Activated effector memory CD4-positive, alpha-beta T cell treated with anti-CD3 and anti-CD28 coated beads, Interleukin-2, amount 50 U/mL, for 16 hours (primary cell): ENCODE measurements around the gene TP53RK.

Experiments used
- DNase-seq: peaks from one replicate; pipeline ENCODE4 v3.0.0-alpha.2; 2020

TP53RK gene

GRCh38 chr20:46637427-46638133 is 51.7 kb downstream of the TP53RK start:
- no peak for DNase-seq

GRCh38 chr20:46637020-46637419 is 52.2 kb downstream of the TP53RK start:
- DNase-seq: no peak

GRCh38 chr20:46636514-46636913 is 52.7 kb downstream of the TP53RK start:
- no peak for DNase-seq

GRCh38 chr20:46635514-46636136 is 53.6 kb downstream of the TP53RK start:
- DNase-seq: no peak

- no peak for DNase-seq
Observed at GRCh38 chr20:46634528-46634927, 54.7 kb downstream of the TP53RK start.
